GM21717 (cell line): Measurements from ENCODE around the gene ALX1.

Source experiments
- ATAC-seq: cut with Tn5 transposase; IDR thresholded peaks from one replicate; pipeline ENCODE4 v1.9.1; 2021; ENCODE audit warnings: mild to moderate bottlenecking, moderate library complexity; ENCODE audit not compliant: unreplicated experiment

The ALX1 gene

DNA sequence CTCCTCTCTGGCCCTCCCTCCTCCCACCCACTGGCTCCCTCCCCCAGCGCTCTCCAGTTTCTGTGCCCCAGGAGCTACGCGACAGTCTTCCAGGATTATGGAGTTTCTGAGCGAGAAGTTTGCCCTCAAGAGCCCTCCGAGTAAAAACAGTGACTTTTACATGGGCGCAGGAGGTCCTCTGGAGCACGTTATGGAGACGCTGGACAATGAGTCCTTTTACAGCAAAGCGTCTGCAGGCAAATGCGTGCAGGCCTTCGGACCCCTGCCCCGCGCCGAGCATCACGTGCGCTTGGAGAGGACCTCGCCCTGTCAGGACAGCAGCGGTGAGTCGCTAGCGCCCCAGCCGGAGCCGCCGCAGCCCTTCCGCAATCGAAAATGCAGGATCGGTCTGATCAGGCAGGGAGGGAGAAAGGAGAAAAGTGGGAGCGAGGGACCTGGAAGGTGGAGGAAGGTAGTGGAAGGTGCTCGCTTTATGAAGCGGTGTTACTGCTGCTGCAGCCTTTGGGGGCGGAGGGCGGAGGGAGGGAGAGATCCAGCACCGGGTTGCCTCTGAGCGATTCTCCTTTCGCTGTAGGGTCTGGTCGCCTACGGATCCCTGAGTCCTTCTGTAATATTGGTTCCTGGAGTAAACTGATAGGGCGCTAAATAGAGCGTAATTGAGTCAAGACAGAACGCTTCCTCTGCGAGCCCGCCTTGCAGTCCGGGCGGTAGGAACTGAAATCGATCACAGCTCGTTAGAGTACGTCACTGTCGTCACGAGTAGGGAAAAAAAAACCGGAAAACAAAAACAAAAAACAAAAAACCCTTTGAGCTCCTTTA, at the start of gene ALX1:
ALX1 (plus strand) TSS at position 56 of the 819 bp plus-strand sequence; CDS start at position 98, 42 bp downstream.
- peak; percentile 69 for ATAC-seq

DNA sequence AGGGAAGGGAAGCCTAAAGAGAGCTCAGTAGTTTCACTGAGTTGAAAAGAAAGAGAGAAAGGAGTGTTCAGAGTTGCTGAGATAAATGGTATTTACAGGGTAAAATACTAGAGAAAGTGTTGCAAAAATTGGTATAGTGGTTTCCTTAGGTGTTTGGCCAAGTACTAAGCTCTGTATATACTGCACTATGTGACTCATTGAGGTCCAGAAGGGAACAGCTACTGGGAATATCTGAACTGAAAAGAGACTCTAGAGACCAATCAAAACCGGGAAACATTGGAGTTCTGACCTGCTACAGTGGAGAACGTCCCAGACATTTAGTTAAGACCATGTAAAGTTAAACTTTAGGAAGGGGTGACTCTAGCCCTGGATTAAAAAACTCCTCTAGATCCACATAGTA, 42.7 kb upstream of the ALX1 start:
- ATAC-seq: no peak

DNA sequence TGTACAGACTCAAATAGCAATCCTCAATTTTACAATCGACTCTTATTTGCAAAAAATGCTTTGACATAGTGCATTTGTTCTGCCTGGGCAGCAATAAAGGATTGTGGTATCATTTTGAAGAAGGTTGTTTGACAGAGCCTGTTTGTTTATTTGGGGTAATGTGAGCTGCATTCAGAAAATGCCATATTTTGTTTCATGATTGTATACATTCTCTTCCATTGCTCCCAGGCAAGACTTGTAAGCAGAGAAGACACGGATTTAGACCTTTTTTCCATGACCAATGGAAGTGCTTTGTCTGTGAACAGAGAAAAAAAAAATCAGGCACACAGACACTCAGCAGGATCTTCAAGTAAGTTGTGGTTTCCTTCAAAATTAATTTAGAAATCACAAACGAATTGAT, 35.5 kb upstream of the ALX1 start:
- no peak for ATAC-seq

DNA sequence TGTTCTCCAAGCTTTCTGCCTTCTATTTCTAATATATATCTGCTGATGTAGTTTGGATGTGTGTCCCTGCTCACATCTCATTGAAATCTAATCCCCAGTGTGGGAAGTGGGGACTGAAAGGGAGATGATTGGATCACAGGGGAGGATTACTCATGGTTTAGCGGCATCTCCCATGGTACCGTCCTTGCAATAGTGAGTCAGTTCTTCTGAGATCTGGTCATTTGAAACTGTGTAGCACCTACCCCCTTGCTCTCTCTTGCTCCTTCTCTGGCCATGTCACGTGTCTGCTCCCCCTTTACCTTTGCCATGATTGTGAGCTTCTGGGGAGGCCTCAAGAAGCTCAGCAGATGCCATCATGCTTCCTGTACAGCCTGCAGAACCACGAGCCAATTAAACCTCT, 26.2 kb upstream of the ALX1 start:
- no peak for ATAC-seq

DNA sequence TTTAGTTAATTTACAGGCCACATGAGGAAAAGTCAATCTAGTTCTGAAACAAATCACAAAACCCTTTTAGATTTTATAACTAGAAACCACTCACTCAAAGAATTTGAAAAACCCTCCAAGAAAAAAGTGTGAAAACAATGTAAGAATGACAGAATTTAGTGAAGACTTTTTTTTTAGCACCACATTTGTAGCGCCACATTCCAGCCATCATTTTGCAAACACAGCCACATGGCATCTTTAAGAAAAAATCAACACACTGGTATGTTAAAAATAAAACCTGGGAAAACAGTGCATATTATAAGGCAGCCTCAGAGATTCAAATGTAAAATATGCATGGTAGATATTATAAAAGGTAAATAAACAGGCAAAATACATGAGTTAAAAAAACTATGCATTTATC, 22.3 kb upstream of the ALX1 start:
- no peak for ATAC-seq

DNA sequence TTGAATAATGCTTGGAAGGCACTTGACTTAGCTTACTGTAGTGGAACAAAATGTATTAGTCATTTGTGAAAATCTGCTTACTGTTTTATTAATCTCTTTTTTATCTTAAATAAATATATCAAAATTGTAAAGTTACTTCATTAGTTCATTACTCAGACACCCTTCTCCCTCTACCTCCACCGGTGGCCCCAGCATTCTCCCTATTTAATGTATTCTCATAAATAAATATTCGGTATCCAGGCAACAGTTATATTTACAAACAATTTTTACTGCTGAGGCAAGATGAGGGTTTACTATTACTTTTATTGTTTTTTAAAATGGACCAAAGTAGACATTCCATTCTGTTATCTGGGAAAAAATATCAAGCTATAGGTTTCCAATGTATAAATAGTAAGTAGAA, 19.6 kb upstream of the ALX1 start:
- ATAC-seq: no peak

DNA sequence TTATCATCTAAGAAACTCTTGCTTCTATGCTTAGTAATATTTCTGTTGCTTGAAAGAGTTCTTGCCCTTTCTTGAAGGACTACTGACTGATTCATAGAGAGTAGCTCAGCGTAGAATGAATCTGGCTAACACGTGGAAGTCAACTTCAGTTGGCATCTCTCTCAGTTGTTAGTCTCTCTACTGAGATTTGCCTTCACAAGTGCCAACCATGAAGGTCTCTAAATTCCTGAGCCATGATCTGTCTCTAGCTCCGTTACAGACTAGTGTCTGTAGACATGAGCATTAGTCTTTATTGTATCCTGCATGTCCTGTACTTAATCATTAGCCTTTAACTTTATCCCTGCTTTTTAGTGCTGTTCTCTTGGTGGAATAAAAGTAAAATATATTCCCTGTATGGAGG, 19.1 kb upstream of the ALX1 start:
- ATAC-seq: no peak

DNA sequence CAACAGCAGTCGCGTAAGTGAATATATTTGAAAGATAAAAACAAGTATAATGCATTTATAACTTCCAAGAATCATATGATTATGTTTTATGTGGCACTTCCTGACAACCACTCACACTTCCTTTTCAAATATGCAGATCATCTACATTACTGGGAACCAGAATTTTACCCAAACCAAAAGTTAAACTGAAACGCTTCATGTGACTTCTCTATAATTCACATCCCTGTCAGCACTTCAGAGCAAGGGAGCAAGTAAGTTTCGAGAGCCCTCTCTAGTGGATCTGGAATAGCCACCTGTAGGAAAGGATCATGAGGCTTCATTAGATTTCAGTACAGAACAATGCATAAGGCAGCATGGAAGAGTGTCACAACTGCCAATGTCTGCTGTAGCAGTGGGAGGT, 13.7 kb upstream of the ALX1 start:
- ATAC-seq: no peak

DNA sequence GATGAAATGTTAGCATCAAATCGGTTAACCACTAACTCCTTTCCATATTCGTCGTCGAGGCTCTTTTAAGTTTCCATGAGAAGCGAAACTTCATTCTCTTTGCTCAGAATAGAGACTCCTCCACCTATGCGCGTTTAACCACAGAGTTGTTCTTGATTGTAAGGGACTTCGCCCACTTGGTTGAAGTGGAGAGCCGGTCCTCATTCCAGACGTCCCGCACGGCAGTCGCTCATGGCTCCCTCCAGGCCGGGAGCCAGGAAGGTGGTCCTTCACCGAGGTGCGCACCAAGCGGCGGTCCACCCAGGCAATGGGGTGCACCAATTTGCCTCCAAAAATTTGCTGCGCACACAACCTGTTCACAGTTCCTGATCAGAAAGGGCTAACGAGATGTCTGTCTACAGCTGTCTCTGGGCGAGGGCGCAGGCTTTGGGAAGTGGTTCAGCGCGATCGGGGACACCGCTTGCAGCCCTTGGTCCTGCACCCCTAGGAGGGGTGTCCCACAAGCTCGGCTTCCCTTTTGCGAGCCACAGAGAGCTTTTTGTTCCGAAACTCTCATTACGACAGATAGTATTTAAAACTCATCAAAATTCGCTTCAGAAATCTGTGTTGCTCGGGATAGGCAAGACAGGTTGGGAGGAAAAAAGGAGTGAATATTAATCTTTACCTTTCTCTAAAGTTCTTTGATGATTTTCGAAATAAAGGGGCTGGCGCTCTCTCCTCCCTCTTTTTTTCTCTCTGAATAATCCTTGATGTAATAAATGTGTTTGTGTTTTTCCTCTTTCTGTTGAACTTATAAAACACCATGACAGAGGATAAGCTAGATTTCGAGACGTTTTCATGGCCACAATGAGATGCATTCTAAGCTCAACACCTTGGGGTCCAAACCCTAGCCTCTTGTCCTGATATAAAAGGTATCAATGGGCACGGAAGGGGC, 6.4 kb upstream of the ALX1 start:
- peak; percentile 56 for ATAC-seq

DNA sequence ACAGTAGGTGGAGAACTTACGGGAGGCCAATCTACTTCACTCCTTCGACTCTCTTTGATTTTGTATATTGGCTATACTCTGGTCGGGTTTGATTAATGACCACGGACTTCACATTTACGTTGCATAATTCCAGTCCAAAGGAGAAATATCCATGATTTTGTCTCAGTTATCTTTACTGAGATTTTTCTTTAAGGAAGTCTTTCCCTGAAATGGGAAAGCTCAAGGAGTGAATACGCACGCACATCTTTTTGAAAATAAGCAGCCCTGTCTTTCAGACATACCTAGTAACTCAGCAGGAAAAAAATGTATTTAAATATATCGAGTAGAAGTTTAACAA, 5.7 kb upstream of the ALX1 start:
- no peak for ATAC-seq

DNA sequence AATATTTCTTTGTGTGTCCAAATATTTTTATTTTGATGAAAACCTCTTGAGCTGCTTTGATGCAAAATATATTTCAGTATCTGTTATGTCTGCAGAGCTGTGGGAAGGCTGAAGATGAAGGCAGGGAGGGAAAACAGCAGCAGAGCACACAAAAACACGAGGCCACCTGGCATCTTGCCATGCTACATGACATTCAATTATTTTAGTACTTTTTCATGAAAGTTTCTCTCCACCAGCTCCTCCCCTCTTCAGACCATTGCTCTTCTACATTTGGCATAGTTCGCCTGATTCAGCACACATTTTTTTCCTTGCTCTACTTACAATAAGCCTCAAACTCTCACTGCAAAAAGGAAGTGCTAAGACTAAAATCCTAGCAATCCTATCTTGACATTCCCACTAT, 4.6 kb upstream of the ALX1 start:
- no peak for ATAC-seq

DNA sequence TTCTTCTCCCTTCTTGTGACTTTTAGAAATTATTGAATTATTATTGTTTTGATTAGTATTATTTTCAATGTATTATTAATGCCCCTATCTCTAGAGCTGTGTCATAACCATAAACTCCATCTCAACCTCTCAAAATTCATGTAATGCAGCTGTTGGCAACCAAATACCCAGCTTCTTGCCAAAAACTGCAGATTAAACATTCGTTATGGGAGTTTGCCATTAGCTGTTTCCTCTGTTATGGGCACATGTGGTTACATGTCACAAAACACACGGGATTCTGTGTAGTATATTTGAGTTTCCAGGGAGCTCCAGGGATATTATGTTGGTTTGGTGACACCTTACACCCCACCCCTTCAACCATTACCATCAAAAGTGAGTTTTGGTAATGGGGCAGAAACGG, 2.8 kb upstream of the ALX1 start:
- ATAC-seq: no peak

DNA sequence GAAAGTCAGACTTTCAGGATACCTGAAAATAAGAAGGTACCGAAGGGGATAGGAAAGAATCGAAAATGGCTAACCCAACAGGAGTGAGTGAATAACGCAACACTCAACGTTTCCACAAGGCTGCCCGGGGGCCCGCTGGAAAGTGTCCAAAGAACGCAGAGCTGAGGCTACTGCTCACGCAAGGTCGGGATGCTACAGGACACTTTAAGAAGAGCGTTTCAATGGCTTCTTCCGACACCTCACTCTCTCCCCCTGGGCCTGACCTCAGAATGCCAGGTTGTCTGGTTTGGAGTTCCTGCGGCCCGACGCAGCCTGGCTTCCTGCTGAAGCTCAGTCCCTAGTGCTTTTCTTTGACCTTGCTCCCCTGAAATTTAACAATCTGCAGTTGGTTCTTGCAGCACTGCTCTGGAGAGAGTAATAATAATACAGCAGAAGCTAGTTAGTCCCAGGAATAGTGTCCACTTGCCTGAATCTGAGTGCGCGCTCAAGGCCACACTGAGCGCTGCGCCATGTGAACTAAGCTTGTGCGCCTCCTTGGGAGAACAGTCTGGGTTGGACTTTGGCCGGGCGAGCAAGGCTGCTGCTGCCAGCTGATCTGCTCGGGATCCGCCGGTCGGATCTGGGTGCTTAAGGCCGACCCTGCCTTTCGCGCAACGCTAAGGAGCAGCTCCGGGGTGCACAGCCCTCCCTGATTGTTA, 2.0 kb upstream of the ALX1 start:
- ATAC-seq: no peak

DNA sequence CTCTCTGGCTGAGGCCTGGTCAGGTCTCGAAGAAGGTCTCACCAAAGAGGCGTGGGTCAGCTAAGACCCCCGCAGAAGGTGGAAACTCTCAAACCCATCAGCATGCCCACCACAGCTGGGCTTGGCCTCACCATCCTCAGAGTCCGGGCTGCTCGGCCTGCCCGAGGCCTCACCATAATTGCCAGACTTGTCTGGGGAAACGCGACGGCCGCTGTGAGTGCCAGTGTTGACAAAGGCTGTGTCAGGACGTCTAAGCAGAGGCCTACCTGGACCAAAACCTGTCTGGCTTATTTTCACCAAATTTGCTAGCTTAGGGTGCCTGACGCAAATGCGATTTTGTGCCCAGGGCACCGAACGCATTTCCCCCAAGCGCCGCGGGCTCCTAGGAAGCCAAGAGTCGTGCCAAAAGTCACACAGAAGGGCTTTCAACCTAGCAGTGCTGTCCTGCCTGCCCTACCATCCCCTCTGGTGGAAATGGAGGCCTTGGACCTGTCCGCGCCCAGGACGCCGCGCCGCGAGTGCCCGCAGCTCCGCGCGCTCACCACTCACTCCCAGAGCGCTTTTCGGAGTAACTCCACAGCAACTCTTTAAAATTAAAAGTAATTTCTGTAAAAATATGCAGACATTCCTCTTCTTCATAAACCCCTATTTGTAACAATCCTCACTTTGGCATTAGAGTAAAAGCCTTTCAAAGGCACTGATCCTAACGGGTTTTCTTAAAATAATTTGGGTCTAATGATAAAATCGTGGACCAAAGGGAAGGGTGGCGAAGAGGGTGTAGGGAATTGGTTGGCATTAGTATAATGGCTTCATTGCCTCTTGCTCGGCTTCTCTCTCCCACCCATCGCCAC, 1.2 kb upstream of the ALX1 start:
- no peak for ATAC-seq

DNA sequence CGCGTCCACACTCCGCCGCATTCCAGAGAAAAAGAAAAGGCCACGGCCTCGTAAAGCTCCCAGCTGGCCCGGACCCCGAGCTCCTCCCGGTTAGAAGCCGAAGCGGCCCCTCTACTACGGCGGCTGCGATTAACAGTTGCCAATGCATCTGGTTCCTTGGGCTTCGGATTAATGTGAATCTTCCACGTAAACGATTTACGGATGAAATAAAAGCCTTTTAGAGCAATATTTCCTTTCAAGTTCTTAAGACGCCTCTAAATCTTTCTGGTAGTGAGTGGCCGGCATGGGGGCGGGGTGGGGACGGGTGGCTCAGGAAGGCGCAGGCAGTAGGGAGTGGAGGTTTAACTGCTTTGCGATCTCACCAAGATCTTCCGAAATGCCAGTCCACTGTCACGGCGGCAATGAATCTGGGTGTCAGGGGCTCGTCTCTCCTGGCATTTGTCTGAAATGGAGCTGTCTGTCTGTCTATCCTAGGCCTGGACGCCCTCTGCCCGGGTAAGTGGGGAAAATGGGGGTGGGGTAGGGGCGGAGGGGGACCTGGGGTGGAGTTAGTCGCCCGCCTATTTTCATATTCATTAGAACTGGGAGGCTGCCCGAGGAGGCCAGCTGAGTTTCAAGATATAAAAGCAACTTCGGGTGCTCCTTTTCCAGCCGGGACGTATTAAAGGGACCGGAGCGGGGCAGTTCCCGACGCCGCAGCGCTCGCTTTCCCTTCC, 413 bp upstream of the ALX1 start:
- no peak for ATAC-seq

DNA sequence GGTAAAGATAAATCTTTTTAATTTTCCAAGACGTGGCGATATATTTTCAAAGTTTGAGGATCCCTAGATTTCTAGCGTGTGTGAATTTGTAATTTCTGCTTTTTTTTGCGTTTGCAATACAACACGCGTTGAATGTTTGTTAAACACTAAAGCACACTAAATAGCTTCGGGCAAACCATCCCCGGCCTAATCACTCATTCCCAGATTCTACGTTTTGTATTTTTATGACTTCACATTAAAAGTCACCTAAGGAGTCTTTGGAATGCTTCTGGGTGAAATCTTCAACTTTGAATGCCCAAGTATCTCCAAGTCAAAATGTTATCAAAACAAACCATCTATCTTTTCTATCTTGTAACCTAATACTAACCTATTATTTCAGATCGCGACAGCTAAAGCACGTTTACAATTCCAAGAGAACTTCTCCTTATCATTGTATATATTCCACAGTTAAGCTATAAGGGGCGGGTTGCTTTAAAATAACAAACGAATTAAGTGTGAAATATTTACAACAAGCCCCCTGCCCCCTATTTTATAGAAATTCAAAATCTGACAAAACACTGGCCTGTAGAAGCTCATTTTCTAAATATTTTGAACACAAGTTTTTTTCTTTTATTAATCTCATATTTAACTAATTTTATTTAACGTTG, 1.1 kb downstream of the ALX1 start:
- ATAC-seq: no peak

DNA sequence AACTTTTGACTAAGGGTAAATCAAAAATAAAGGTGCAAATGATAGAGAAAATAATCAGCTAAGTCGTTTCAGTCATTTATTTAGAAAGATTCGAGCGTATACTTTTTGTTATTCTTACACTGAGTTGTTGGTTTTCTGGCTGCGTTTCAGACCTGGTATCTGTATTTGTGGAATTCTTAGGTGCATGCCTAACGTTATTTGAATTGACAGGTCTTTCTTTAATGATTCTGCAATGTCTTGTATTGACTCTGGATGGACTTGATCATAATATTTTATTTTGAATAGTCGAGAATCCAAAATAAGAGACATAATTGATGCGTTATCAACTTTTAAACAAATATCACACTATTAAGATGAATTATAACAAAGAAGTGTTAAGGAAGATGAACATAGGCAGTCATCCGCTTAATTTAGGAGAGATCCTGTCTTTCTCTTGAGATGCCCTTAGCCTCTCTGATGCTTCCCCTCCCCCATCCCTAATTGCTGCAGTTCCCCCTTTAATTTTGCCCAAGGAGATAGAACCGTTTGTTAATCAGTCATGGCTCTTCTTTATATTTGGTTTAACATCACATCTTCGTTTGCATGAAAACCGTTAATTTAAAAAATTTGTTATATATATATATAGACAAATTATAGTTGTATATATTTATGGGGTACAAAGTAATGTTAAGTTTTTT, 1.8 kb downstream of the ALX1 start:
- no peak for ATAC-seq

DNA sequence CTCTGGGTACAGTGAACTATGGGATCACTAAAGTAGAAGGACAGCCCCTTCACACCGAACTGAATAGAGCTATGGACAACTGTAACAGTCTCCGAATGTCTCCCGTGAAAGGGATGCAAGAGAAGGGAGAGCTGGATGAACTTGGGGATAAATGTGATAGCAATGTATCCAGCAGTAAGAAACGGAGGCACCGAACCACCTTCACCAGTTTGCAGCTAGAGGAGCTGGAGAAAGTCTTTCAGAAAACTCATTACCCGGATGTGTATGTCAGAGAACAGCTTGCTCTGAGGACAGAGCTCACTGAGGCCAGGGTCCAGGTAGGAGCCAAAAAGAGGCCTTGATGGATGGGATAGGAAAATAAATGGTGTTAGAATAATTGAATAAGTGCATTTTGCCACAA, 3.5 kb downstream of the ALX1 start:
- ATAC-seq: no peak

DNA sequence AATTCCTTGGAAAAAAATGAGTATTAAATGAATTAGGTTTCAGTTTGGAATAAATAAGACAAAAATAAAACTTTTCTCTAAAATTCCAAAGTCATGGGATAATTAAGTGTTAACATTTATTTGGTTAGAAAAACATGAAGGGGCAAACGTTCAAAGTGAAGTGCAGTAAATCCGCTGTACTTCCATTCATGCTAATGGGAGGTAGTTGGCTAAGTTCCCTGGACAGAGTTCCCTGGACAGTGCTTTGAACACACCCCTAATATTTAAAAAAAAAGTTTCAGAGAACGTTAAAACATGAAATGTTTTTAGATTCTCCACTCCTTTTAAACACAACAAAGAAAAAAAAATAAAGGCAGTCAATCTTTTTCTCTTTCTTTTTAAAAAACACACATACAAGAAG, 16.3 kb downstream of the ALX1 start:
- no peak for ATAC-seq
